ENCODE data around the gene AQR.
"Not testable (repeated sequence)": the region's sequence is repeated elsewhere in the genome, so short reads cannot be mapped to it uniquely, and the experiment has no call there.

Gene AQR

GRCh38 chr15:34969340-34970097 is at the start of gene AQR:
Gene AQR (minus strand): TSS chr15:34969742. CDS start chr15:34969613, 129 bp downstream.
- DNase-seq, result peak; percentile 97 to 99 (median 98)

- no peak for DNase-seq
Measured at GRCh38 chr15:35014241-35014640, 44.7 kb upstream of the AQR start.

GRCh38 chr15:35013370-35013769 is 43.8 kb upstream of the AQR start:
- DNase-seq, result peak; percentile 31 to 53 (median 32)

GRCh38 chr15:35007397-35007796 is 37.9 kb upstream of the AQR start:
- DNase-seq, result no peak

- no peak for DNase-seq
Measured at GRCh38 chr15:35005933-35006332, 36.4 kb upstream of the AQR start.

- no peak for DNase-seq
Measured at GRCh38 chr15:35003928-35004327, 34.4 kb upstream of the AQR start.

- peak; percentile 11 to 30 (median 27) for DNase-seq
Measured at GRCh38 chr15:35000511-35000910, 31.0 kb upstream of the AQR start.

- DNase-seq, result no peak
Measured at GRCh38 chr15:34999906-35000305, 30.4 kb upstream of the AQR start.

GRCh38 chr15:34994925-34995324 is 25.4 kb upstream of the AQR start:
- DNase-seq, result no peak

GRCh38 chr15:34993877-34994276 is 24.3 kb upstream of the AQR start:
- DNase-seq, result no peak

- DNase-seq, result peak in 1 of 3 donors; percentile 7
Measured at GRCh38 chr15:34993412-34993811, 23.9 kb upstream of the AQR start.

GRCh38 chr15:34988027-34988902 is 18.7 kb upstream of the AQR start, which contains the start of gene ZNF770:
Gene ZNF770 (minus strand): TSS chr15:34988287. CDS start chr15:34983434, 4,853 bp downstream.
- peak; percentile 76 to 91 (median 84) for DNase-seq

- DNase-seq, result no peak
Measured at GRCh38 chr15:34987609-34988026, 18.1 kb upstream of the AQR start.

GRCh38 chr15:34986771-34987480 is 17.4 kb upstream of the AQR start:
- no peak for DNase-seq

- no peak for DNase-seq
Measured at GRCh38 chr15:34986326-34986725, 16.8 kb upstream of the AQR start.

- DNase-seq, result no peak
Measured at GRCh38 chr15:34984889-34985630, 15.5 kb upstream of the AQR start.

GRCh38 chr15:34976743-34977142 is 7.2 kb upstream of the AQR start:
- no peak for DNase-seq

GRCh38 chr15:34976073-34976472 is 6.5 kb upstream of the AQR start:
- no peak for DNase-seq

GRCh38 chr15:34973512-34973911 is 4.0 kb upstream of the AQR start:
- DNase-seq, result no peak

- not testable (repeated sequence) for DNase-seq
Measured at GRCh38 chr15:34970098-34970643, 629 bp upstream of the AQR start.

GRCh38 chr15:34964277-34964676 is 5.3 kb downstream of the AQR start:
- no peak for DNase-seq

- no peak for DNase-seq
Measured at GRCh38 chr15:34953851-34954250, 15.7 kb downstream of the AQR start.

Measured in suppressor macrophage treated with lipopolysaccharide for 1 hour (primary cell).